ENCODE results near the gene SDE2. TPM values are rescaled to one million over a fixed set of nuclear protein-coding genes. Genes with fewer than 3 reads are reported as not detected.
"Not testable (repeated sequence)": the region's sequence is repeated elsewhere in the genome, so short reads cannot be mapped to it uniquely, and the experiment has no call there.

The SDE2 gene
- total RNA-seq, 1 donor from 2014 or later, result 21.5 TPM

- no peak for TF ChIP-seq CTCF (IDR thresholded peaks at IDR 0.05; ENCODE audit: unreplicated experiment)
- H3K4me3 Mint-ChIP-seq, result no peak overlapping the region
- no peak overlapping the region for H3K27ac Mint-ChIP-seq
- H3K36me3 Mint-ChIP-seq, result no peaks in the 10 kb centered on the region
- no peaks in the 10 kb centered on the region for H3K9me3 Mint-ChIP-seq
- H3K4me1 Mint-ChIP-seq, result peaks cover 8% of the 10 kb centered on the region
- H3K27me3 Mint-ChIP-seq (ENCODE audit: low read depth), result peaks cover 1% of the 10 kb centered on the region
- DNase-seq (ENCODE audit: low spot score in 2 of 2, unreplicated experiment in 2 of 2), result no peak
Measured at GRCh38 chr1:225937048-225937968, 61.8 kb downstream of the SDE2 start.

- DNase-seq (ENCODE audit: low spot score in 2 of 2, unreplicated experiment in 2 of 2), result no peak
- no peaks in the 10 kb centered on the region for H3K9me3 Mint-ChIP-seq
- no peak overlapping the region for H3K27ac Mint-ChIP-seq
- H3K4me3 Mint-ChIP-seq, result no peak overlapping the region
- H3K4me1 Mint-ChIP-seq, result peaks cover 9% of the 10 kb centered on the region
- TF ChIP-seq CTCF (IDR thresholded peaks at IDR 0.05; ENCODE audit: unreplicated experiment), result no peak
- peaks cover 1% of the 10 kb centered on the region for H3K27me3 Mint-ChIP-seq (ENCODE audit: low read depth)
- H3K36me3 Mint-ChIP-seq, result no peaks in the 10 kb centered on the region
Measured at GRCh38 chr1:225936523-225936922, 62.6 kb downstream of the SDE2 start.

- not testable (repeated sequence) for H3K36me3 Mint-ChIP-seq; H3K4me1 Mint-ChIP-seq; DNase-seq (ENCODE audit: low spot score in 2 of 2, unreplicated experiment in 2 of 2); H3K9me3 Mint-ChIP-seq; H3K27ac Mint-ChIP-seq; H3K4me3 Mint-ChIP-seq; H3K27me3 Mint-ChIP-seq (ENCODE audit: low read depth)
Measured at GRCh38 chr1:225936086-225936485, 63.1 kb downstream of the SDE2 start.

- TF ChIP-seq CTCF (IDR thresholded peaks at IDR 0.05; ENCODE audit: unreplicated experiment), result no peak
- H3K4me1 Mint-ChIP-seq, result peaks cover 10% of the 10 kb centered on the region
- H3K27me3 Mint-ChIP-seq (ENCODE audit: low read depth), result no peaks in the 10 kb centered on the region
- DNase-seq (ENCODE audit: low spot score in 2 of 2, unreplicated experiment in 2 of 2), result no peak
- H3K36me3 Mint-ChIP-seq, result no peaks in the 10 kb centered on the region
- H3K4me3 Mint-ChIP-seq, result no peak overlapping the region
- no peak overlapping the region for H3K27ac Mint-ChIP-seq
- no peaks in the 10 kb centered on the region for H3K9me3 Mint-ChIP-seq
Measured at GRCh38 chr1:225934711-225935110, 64.4 kb downstream of the SDE2 start.

- no peak overlapping the region for H3K27ac Mint-ChIP-seq
- no peak for TF ChIP-seq CTCF (IDR thresholded peaks at IDR 0.05; ENCODE audit: unreplicated experiment)
- no peaks in the 10 kb centered on the region for H3K27me3 Mint-ChIP-seq (ENCODE audit: low read depth)
- no peak overlapping the region for H3K4me3 Mint-ChIP-seq
- H3K36me3 Mint-ChIP-seq, result no peaks in the 10 kb centered on the region
- H3K9me3 Mint-ChIP-seq, result no peaks in the 10 kb centered on the region
- H3K4me1 Mint-ChIP-seq, result peaks cover 10% of the 10 kb centered on the region
- no peak for DNase-seq (ENCODE audit: low spot score in 2 of 2, unreplicated experiment in 2 of 2)
Measured at GRCh38 chr1:225933072-225933471, 66.1 kb downstream of the SDE2 start.

Other genes starting within 250 kb of the SDE2 start
- 241 to 259 TPM (median 251 TPM) in 3 replicates for gene SRP9, start 221.5 kb downstream of the SDE2 start, total RNA-seq
- 34.7 to 37.2 TPM (median 35.9 TPM) in 3 replicates for gene EPHX1, start 189.2 kb downstream of the SDE2 start, total RNA-seq
- 75.7 to 81.5 TPM (median 78.4 TPM) in 3 replicates for gene TMEM63A, start 117.0 kb downstream of the SDE2 start, total RNA-seq
- 1.6 to 1.7 TPM (median 1.6 TPM) in 3 replicates for gene LEFTY1, start 110.2 kb downstream of the SDE2 start, total RNA-seq
- 36.6 to 38.9 TPM (median 37.0 TPM) in 3 replicates for gene PYCR2, start 75.1 kb downstream of the SDE2 start, total RNA-seq
- gene LEFTY2, start 58.1 kb downstream of the SDE2 start, total RNA-seq, result 0.38 to 0.74 TPM (median 0.57 TPM) in 3 replicates
- 796 to 806 TPM (median 800 TPM) in 3 replicates for gene H3-3A, start 63.4 kb upstream of the SDE2 start, total RNA-seq
- gene ACBD3, start 187.4 kb upstream of the SDE2 start, total RNA-seq, result 44.7 to 45.8 TPM (median 45.7 TPM) in 3 replicates
- gene MIXL1, start 224.3 kb upstream of the SDE2 start, total RNA-seq, result 3.2 to 4.3 TPM (median 3.4 TPM) in 3 replicates